Neural cell (in vitro differentiated cells): Measurements from ENCODE around the gene HDAC4. TPM values are rescaled to one million over a fixed set of nuclear protein-coding genes. Genes with fewer than 3 reads are reported as not detected.

Experiments used
- H2AFZ ChIP-seq: fragments of 200-600, 300-800 bp; sonication (generic), shearing (Covaris generic); 2 replicates; pipeline ENCODE4 v1.6.0; 2014; ENCODE audit warnings: low read depth, mild to moderate bottlenecking, antibody characterized with exemption, low read length, moderate library complexity
- H3F3A ChIP-seq: fragments of 200-600 bp; shearing (Covaris generic); 2 replicates; pipeline ENCODE4 v1.6.1; 2016; ENCODE audit warnings: mild to moderate bottlenecking, moderate library complexity, mixed read lengths, antibody characterized with exemption, low read length; ENCODE audit not compliant: insufficient read depth, poor library complexity, severe bottlenecking
- H3K27ac ChIP-seq: fragments of 200-600, 300-800 bp; sonication (generic), shearing (Covaris generic); 2 replicates; pipeline ENCODE4 v1.5.1; 2014; ENCODE audit warnings: mild to moderate bottlenecking, low read length, moderate library complexity
- H3K27me3 ChIP-seq: fragments of 300-800, 200-600 bp; sonication (generic), shearing (Covaris generic); 2 replicates; pipeline ENCODE4 v1.6.0; 2014; ENCODE audit warnings: mild to moderate bottlenecking, low read depth, low read length, moderate library complexity; ENCODE audit not compliant: insufficient read depth
- H3K36me3 ChIP-seq: fragments of 300-800, 200-600 bp; sonication (generic), shearing (Covaris generic); 2 replicates; pipeline ENCODE4 v1.5.1; 2014; ENCODE audit warnings: mild to moderate bottlenecking, antibody characterized with exemption, low read length, moderate library complexity; ENCODE audit not compliant: insufficient read depth
- H3K4me2 ChIP-seq: fragments of 300-800, 200-600 bp; sonication (generic), shearing (Covaris generic); 2 replicates; pipeline ENCODE4 v1.6.0; 2014; ENCODE audit warnings: mild to moderate bottlenecking, low read length
- H3K4me3 ChIP-seq: fragments of 300-800, 200-600 bp; sonication (generic), shearing (Covaris generic); 2 replicates; pipeline ENCODE4 v1.5.1; 2014; ENCODE audit warnings: mild to moderate bottlenecking, low read length, moderate library complexity
- H3K79me2 ChIP-seq: fragments of 200-600 bp; shearing (Covaris generic); replicated peaks from 2 replicates; pipeline ENCODE4 v1.6.0; 2014; ENCODE audit warnings: mild to moderate bottlenecking, low read length, moderate library complexity; ENCODE audit not compliant: insufficient read depth
- H3K9ac ChIP-seq: fragments of 300-800, 200-600 bp; sonication (generic), shearing (Covaris generic); 2 replicates; pipeline ENCODE4 v1.6.1; 2016; ENCODE audit warnings: mild to moderate bottlenecking, low read length, mixed read lengths
- H3K9me2 ChIP-seq: fragments of 200-600 bp; shearing (Covaris generic); 2 replicates; pipeline ENCODE4 v1.6.1; 2016; ENCODE audit warnings: mild to moderate bottlenecking, low read length, mixed read lengths; ENCODE audit not compliant: insufficient read depth
- H3K9me3 ChIP-seq: fragments of 200-600, 300-800 bp; sonication (generic), shearing (Covaris generic); 2 replicates; pipeline ENCODE4 v1.6.1; 2016; ENCODE audit warnings: mild to moderate bottlenecking, mixed run types, low read length, moderate library complexity, mixed read lengths
- H4K20me1 ChIP-seq: fragments of 200-600 bp; shearing (Covaris generic); 2 replicates; pipeline ENCODE4 v1.6.1; 2016; ENCODE audit warnings: mild to moderate bottlenecking, mixed run types; ENCODE audit not compliant: insufficient read depth
- CTCF ChIP-seq: fragments of 450-650 bp; IDR thresholded peaks from 2 replicates; pipeline ENCODE4 v1.5.1; 2014; ENCODE audit warnings: antibody characterized with exemption, mild to moderate bottlenecking, moderate library complexity; ENCODE audit not compliant: poor library complexity, severe bottlenecking
- EP300 ChIP-seq: fragments of 450-650 bp; conservative IDR thresholded peaks from 2 replicates; pipeline ENCODE4 v1.6.1; 2014; ENCODE audit warnings: antibody characterized with exemption, mild to moderate bottlenecking, moderate library complexity; ENCODE audit not compliant: poor library complexity, severe bottlenecking
- EZH2 ChIP-seq: fragments of 200-600, 300-800 bp; shearing (Covaris generic), sonication (generic); IDR thresholded peaks from 2 replicates; pipeline ENCODE4 v1.6.1; 2014; ENCODE audit warnings: antibody characterized with exemption, low read length, borderline replicate concordance, mild to moderate bottlenecking; ENCODE audit not compliant: insufficient read depth, poor library complexity, severe bottlenecking
- MXI1 ChIP-seq: fragments of 450-650 bp; conservative IDR thresholded peaks from 2 replicates; pipeline ENCODE4 v1.6.1; 2014; ENCODE audit warnings: antibody characterized with exemption, mild to moderate bottlenecking; ENCODE audit not compliant: poor library complexity, severe bottlenecking
- POLR2AphosphoS5 ChIP-seq: IDR thresholded peaks from 2 replicates; pipeline ENCODE4 v1.6.1; 2012
- RAD21 ChIP-seq: fragments of 450-650 bp; conservative IDR thresholded peaks from 2 replicates; pipeline ENCODE4 v1.6.1; 2014; ENCODE audit warnings: antibody characterized with exemption, mild to moderate bottlenecking, moderate library complexity
- REST ChIP-seq: IDR thresholded peaks from 2 replicates; pipeline ENCODE4 v1.6.1; 2012; ENCODE audit warnings: borderline replicate concordance
- SMC3 ChIP-seq: fragments of 450-650 bp; conservative IDR thresholded peaks from 2 replicates; pipeline ENCODE4 v1.6.1; 2014; ENCODE audit warnings: antibody characterized with exemption, mild to moderate bottlenecking, moderate library complexity; ENCODE audit not compliant: poor library complexity
- TAF1 ChIP-seq: IDR thresholded peaks from 2 replicates; pipeline ENCODE4 v1.6.1; 2012; ENCODE audit warnings: low read depth
- polyA plus RNA-seq: library from polyadenylated mRNA; depleted of rRNA; stranded (reverse); fragments of >200 nt; gene quantifications from 2 replicates; pipeline ENCODE4 v1.2.3, GENCODE V29; 2014

Gene HDAC4
- polyA plus RNA-seq, 1 donor from 2014 or later = 3.4 TPM

GRCh38 chr2:239394978-239395377, 5.8 kb downstream of the HDAC4 start:
- peaks cover 57% of the 10 kb centered on the region for H3K79me2 ChIP-seq
- H3F3A ChIP-seq = no peaks in the 10 kb centered on the region
- TF ChIP-seq REST (no peak), EZH2 (no peak), POLR2AphosphoS5 (no peak), CTCF (no peak), MXI1 (no peak), EP300 (no peak), RAD21 (no peak), SMC3 (no peak), TAF1 (no peak)
- peaks cover 3% of the 10 kb centered on the region for H3K36me3 ChIP-seq
- H4K20me1 ChIP-seq = no peaks in the 10 kb centered on the region
- no peaks in the 10 kb centered on the region for H3K27me3 ChIP-seq
- H3K4me2 ChIP-seq = no peak overlapping the region
- H3K4me3 ChIP-seq = no peak overlapping the region
- no peaks in the 10 kb centered on the region for H3K9me3 ChIP-seq
- H3K9ac ChIP-seq = no peak overlapping the region
- no peak overlapping the region for H2AFZ ChIP-seq
- no peaks in the 10 kb centered on the region for H3K9me2 ChIP-seq
- H3K27ac ChIP-seq = no peak overlapping the region

- Histone ChIP-seq H3K4me3 (no peak overlapping the region), H3K4me2 (no peak overlapping the region), H3K9me3 (no peaks in the 10 kb centered on the region), H4K20me1 (no peaks in the 10 kb centered on the region), H3K79me2 (peaks cover 56% of the 10 kb centered on the region), H3K9me2 (no peaks in the 10 kb centered on the region), H3F3A (no peaks in the 10 kb centered on the region), H3K36me3 (peaks cover 3% of the 10 kb centered on the region), H3K9ac (no peak overlapping the region), H3K27ac (no peak overlapping the region), H2AFZ (no peak overlapping the region), H3K27me3 (no peaks in the 10 kb centered on the region)
- TF ChIP-seq RAD21 = no peak
- no peak for TF ChIP-seq SMC3
- no peak for TF ChIP-seq EP300
- TF ChIP-seq POLR2AphosphoS5 = no peak
- no peak for TF ChIP-seq TAF1
- TF ChIP-seq EZH2 = no peak
- TF ChIP-seq CTCF = no peak
- no peak for TF ChIP-seq MXI1
- TF ChIP-seq REST = no peak
Observed at GRCh38 chr2:239394346-239394945, 6.4 kb downstream of the HDAC4 start.
